HEK293 (cell line): ENCODE measurements around the gene DOCK7.

Source experiments
- CTCF ChIA-PET: fragments of 350-600 bp; formaldehyde crosslinking; extraction: SDS; loops from one replicate; lab custom pipeline; 2021; ENCODE audit warnings: antibody characterized with exemption; lab: Yijun Ruan, JAX
- POLR2A ChIA-PET: fragments of 300-600 bp; formaldehyde crosslinking; extraction: SDS; loops from one replicate; lab custom pipeline; 2020; ENCODE audit warnings: antibody characterized with exemption, inconsistent platforms; lab: Yijun Ruan, JAX
- H3K27ac ChIP-seq: fragments of 200-500 bp; sonication (Bioruptor generic); 2 replicates; pipeline ENCODE4 v1.5.1; 2014; ENCODE audit warnings: low read depth, low read length, control low read depth, inconsistent platforms; ENCODE audit errors: extremely low read depth
- H3K36me3 ChIP-seq, 2 experiments: fragments of 200-500 bp in 1 of 2; sonication (Bioruptor generic) in 1 of 2; 1 replicate in 1 of 2; 2 replicates in 1 of 2; pipeline ENCODE4 v1.5.1; 2014 to 2017; ENCODE audit warnings: inconsistent platforms in 2 of 2, low read length in 2 of 2; ENCODE audit not compliant: control insufficient read depth in 2 of 2, insufficient read depth in 1 of 2
- H3K4me1 ChIP-seq: fragments of 200-500 bp; sonication (Bioruptor generic); 2 replicates; pipeline ENCODE4 v1.5.1; 2014; ENCODE audit warnings: mild to moderate bottlenecking, low read length, inconsistent platforms; ENCODE audit not compliant: control insufficient read depth, insufficient read depth
- H3K4me3 ChIP-seq: 2 replicates; pipeline ENCODE4 v1.5.1; 2011; ENCODE audit warnings: low read depth, mild to moderate bottlenecking, control low read depth, low read length, moderate library complexity
- H3K9me3 ChIP-seq: fragments of 200-500 bp; sonication (Bioruptor generic); 2 replicates; pipeline ENCODE4 v1.5.1; 2014; ENCODE audit warnings: low read depth, low read length, inconsistent platforms; ENCODE audit not compliant: control insufficient read depth, insufficient read depth
- HOXC10 ChIP-seq: sonication (generic); formaldehyde crosslinking; IDR thresholded peaks from 2 replicates; pipeline ENCODE4 v1.8.1; 2023; ENCODE audit warnings: mild to moderate bottlenecking, missing genetic modification reagents
- MZF1 ChIP-seq: fragments of 450-650 bp; formaldehyde crosslinking; IDR thresholded peaks from 2 replicates; pipeline ENCODE4 v1.5.1; 2017; ENCODE audit warnings: missing biosample characterization, missing genetic modification characterization, borderline replicate concordance
- PRDM1 ChIP-seq: fragments of 450-650 bp; formaldehyde crosslinking; IDR thresholded peaks from 2 replicates; pipeline ENCODE4; 2016; ENCODE audit warnings: missing biosample characterization, missing genetic modification characterization
- SETDB1 ChIP-seq: IDR thresholded peaks from one replicate; pipeline ENCODE4 v1.6.1; 2017; ENCODE audit warnings: mild to moderate bottlenecking, low read length, moderate library complexity, mixed read lengths; ENCODE audit not compliant: insufficient read length
- SP7 ChIP-seq: fragments of 450-650 bp; formaldehyde crosslinking; IDR thresholded peaks from 2 replicates; pipeline ENCODE4 v1.5.1; 2016; ENCODE audit warnings: missing biosample characterization, missing genetic modification characterization
- ZBTB7A ChIP-seq: fragments of 450-650 bp; formaldehyde crosslinking; IDR thresholded peaks from 2 replicates; pipeline ENCODE4 v1.5.1; 2016; ENCODE audit warnings: low read depth, missing biosample characterization, missing genetic modification characterization
- ZNF335 ChIP-seq: fragments of 450-650 bp; formaldehyde crosslinking; conservative IDR thresholded peaks from 2 replicates; pipeline ENCODE4 v1.5.1; 2016; ENCODE audit warnings: missing biosample characterization, missing genetic modification characterization
- ZNF501 ChIP-seq: fragments of 450-650 bp; formaldehyde crosslinking; IDR thresholded peaks from 2 replicates; pipeline ENCODE4 v1.5.1; 2016; ENCODE audit warnings: missing biosample characterization, missing genetic modification characterization
- ZNF555 ChIP-seq: fragments of 450-650 bp; formaldehyde crosslinking; conservative IDR thresholded peaks from 2 replicates; pipeline ENCODE4 v1.5.1; 2017; ENCODE audit warnings: missing biosample characterization, mild to moderate bottlenecking, missing genetic modification characterization, inconsistent platforms
- ZNF843 ChIP-seq: fragments of 450-650 bp; formaldehyde crosslinking; IDR thresholded peaks from 2 replicates; pipeline ENCODE4 v1.5.1; 2016; ENCODE audit warnings: missing biosample characterization, missing genetic modification characterization
- TF ChIP-seq, protein P1 (sequence below): fragments of 450-650 bp; formaldehyde crosslinking; IDR thresholded peaks from 2 replicates; pipeline ENCODE4 v1.5.1; 2016; ENCODE audit warnings: missing biosample characterization, missing genetic modification characterization
- TF ChIP-seq, protein P2 (sequence below): fragments of 450-650 bp; formaldehyde crosslinking; IDR thresholded peaks from 2 replicates; pipeline ENCODE4 v1.5.1; 2017; ENCODE audit warnings: missing biosample characterization, missing genetic modification characterization
- TF ChIP-seq, protein P3 (sequence below): fragments of 450-650 bp; formaldehyde crosslinking; conservative IDR thresholded peaks from 2 replicates; pipeline ENCODE4 v1.5.1; 2016; ENCODE audit warnings: low read depth, missing biosample characterization, missing genetic modification characterization

DOCK7 gene

DNA sequence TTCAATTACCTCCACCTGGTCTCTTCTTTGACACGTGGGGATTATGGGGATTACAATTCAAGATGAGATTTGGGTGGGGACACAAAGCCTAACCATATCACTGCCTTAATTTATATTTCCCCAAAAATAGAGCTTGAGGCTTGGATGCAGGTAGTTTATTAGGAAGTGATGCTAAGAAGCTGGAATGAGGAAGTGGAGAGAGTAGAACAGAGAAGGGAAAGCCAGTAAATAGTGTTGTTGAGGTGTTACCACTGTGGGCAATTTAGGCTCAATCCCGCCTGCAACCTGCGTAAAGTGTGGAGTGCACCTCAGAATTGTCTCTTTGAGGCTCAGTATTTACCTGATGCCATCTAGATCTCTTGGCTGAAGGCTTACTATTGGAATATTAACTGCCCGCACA lies 4.9 kb upstream of the DOCK7 start:
- peaks cover 8% of the 10 kb centered on the region; the same call in 1 of the 2 replicates for H3K4me1 ChIP-seq
- no peaks in the 10 kb centered on the region for H3K9me3 ChIP-seq
- H3K4me3 ChIP-seq = no peak overlapping the region
- H3K27ac ChIP-seq = no peak overlapping the region
- CTCF ChIA-PET = no interaction called here
- POLR2A ChIA-PET = no interaction called here
- no peaks in the 10 kb centered on the region for H3K36me3 ChIP-seq
- no peak for TF ChIP-seq ZNF843 (tag by site-specific recombination)
- TF ChIP-seq, all 188 proteins: peak for 0

DNA sequence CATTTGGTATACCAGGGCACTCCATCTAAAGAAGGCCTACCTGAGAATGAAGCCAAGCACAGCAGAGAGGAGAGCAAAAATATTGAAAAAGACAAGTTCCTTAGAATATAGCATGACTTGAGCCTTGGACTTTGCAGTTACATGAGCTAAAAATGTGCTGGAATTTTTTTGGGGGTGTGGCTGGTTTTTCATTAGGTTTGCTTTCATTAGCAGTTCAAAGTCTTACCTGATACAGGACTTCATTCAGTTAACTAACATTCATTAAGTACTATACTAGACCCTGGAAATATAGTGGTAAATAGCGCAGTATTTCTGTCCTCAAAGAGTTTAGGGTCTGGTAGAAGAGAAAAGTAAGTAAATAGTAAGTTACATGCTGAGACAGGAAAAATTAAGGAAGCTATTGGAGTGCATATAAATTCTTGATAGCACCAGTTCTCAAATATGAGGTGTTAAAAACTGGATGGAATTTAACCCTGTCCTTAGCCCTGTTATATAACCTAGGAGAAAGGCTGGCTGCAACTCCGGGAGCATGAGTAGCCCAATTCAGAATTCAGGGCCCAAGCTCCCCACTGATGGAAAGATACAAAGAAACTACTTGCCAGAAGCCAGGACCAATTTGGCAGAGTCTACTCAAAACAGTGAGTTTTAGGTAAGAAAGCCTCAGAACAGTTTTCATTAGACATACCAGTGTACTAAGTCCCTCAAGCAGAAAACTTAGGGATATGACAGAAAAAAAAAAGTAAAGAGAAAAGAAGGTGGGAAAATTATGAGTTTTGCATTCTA lies 3.1 kb upstream of the DOCK7 start:
- no peak overlapping the region for H3K4me3 ChIP-seq
- TF ChIP-seq ZNF501 (tag by site-specific recombination) (no peak), ZBTB7A (no peak), SETDB1 (no peak), HOXC10 (CRISPR knock-in tag) (no peak)
- TF ChIP-seq, protein P1, sequence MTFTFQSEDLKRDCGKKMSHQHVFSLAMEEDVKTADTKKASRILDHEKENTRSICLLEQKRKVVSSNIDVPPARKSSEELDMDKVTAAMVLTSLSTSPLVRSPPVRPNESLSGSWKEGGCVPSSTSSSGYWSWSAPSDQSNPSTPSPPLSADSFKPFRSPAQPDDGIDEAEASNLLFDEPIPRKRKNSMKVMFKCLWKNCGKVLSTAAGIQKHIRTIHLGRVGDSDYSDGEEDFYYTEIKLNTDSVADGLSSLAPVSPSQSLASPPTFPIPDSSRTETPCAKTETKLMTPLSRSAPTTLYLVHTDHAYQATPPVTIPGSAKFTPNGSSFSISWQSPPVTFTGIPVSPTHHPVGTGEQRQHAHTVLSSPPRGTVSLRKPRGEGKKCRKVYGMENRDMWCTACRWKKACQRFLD (tag by site-specific recombination) = no peak
- CTCF ChIA-PET = no interaction called here
- H3K27ac ChIP-seq = no peak overlapping the region
- H3K9me3 ChIP-seq = no peaks in the 10 kb centered on the region
- no peaks in the 10 kb centered on the region for H3K36me3 ChIP-seq
- H3K4me1 ChIP-seq = peaks cover 8% of the 10 kb centered on the region; the same call in 1 of the 2 replicates
- POLR2A ChIA-PET = no interaction called here

DNA sequence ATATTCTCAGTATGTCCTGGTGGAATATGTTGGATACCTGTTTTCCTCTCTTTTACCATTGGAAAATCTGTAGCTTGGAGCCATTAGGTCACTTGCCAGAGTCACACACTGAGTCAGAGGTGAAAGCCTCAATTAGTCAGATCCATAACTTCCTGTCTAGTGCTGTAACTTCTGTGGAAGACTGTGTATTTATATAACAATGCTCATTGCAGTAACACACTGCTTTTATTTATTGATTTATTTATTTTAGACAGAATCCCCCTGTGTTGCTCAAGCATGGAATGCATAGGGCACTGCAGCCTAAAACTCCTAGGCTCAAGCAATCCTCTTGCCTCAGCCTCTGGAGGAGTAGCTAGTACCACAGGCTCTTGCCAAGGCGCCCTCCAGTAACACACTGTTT lies 1.3 kb upstream of the DOCK7 start:
- Histone ChIP-seq H3K27ac (no peak overlapping the region), H3K9me3 (no peaks in the 10 kb centered on the region), H3K4me3 (no peak overlapping the region), H3K36me3 (no peaks in the 10 kb centered on the region), H3K4me1 (peaks cover 10% of the 10 kb centered on the region; the same call in 1 of the 2 replicates)
- ChIA-PET POLR2A (interaction anchor here (0.6 kb wide), 1 partner anchor 83 kb away, joined by 3 read pairs; no protein-coding TSS in a partner anchor), CTCF (interaction anchor here (0.7 to 1.3 kb wide), 4 partner anchors 13 to 159 kb away, joined by 3 to 4 read pairs (median 4); no protein-coding TSS in a partner anchor)
- TF ChIP-seq PRDM1 (tag by site-specific recombination) (peak; percentile 19; the same call in 1 of the 2 replicates), ZNF555 (tag by site-specific recombination) (no peak), SP7 (tag by site-specific recombination) (peak; percentile 50; the same call in 1 of the 2 replicates), ZNF335 (0 out of 2 replicates have a peak, but pooled peaks have one; percentile 13), MZF1 (tag by site-specific recombination) (peak; percentile 55; the same call in 1 of the 2 replicates)
- TF ChIP-seq, protein P2, sequence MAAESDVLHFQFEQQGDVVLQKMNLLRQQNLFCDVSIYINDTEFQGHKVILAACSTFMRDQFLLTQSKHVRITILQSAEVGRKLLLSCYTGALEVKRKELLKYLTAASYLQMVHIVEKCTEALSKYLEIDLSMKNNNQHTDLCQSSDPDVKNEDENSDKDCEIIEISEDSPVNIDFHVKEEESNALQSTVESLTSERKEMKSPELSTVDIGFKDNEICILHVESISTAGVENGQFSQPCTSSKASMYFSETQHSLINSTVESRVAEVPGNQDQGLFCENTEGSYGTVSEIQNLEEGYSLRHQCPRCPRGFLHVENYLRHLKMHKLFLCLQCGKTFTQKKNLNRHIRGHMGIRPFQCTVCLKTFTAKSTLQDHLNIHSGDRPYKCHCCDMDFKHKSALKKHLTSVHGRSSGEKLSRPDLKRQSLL (tag by site-specific recombination) = no peak
- TF ChIP-seq, protein P3, sequence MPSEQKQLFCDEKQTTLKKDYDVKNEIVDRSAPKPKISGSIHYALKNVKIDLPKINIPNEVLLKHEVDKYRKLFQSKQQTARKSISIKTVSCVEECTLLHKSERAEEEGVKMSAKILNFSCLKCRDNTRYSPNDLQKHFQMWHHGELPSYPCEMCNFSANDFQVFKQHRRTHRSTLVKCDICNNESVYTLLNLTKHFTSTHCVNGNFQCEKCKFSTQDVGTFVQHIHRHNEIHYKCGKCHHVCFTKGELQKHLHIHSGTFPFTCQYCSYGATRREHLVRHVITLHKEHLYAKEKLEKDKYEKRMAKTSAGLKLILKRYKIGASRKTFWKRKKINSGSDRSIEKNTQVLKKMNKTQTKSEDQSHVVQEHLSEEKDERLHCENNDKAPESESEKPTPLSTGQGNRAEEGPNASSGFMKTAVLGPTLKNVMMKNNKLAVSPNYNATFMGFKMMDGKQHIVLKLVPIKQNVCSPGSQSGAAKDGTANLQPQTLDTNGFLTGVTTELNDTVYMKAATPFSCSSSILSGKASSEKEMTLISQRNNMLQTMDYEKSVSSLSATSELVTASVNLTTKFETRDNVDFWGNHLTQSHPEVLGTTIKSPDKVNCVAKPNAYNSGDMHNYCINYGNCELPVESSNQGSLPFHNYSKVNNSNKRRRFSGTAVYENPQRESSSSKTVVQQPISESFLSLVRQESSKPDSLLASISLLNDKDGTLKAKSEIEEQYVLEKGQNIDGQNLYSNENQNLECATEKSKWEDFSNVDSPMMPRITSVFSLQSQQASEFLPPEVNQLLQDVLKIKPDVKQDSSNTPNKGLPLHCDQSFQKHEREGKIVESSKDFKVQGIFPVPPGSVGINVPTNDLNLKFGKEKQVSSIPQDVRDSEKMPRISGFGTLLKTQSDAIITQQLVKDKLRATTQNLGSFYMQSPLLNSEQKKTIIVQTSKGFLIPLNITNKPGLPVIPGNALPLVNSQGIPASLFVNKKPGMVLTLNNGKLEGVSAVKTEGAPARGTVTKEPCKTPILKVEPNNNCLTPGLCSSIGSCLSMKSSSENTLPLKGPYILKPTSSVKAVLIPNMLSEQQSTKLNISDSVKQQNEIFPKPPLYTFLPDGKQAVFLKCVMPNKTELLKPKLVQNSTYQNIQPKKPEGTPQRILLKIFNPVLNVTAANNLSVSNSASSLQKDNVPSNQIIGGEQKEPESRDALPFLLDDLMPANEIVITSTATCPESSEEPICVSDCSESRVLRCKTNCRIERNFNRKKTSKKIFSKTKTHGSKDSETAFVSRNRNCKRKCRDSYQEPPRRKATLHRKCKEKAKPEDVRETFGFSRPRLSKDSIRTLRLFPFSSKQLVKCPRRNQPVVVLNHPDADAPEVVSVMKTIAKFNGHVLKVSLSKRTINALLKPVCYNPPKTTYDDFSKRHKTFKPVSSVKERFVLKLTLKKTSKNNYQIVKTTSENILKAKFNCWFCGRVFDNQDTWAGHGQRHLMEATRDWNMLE = no peak
